Activated CD8-positive, alpha-beta memory T cell treated with anti-CD3 and anti-CD28 coated beads for 36 hours (primary cell): ENCODE measurements around the gene TMEM238L. TPM values are rescaled to one million over a fixed set of nuclear protein-coding genes. Genes with fewer than 3 reads are reported as not detected.

Experiments
- CTCF ChIA-PET: fragments of 350-600 bp; sonication (Branson Sonifier 250); formaldehyde crosslinking; loops from one replicate; lab custom pipeline; 2021; ENCODE audit warnings: antibody characterized with exemption; lab: Charles Lee
- POLR2A ChIA-PET: fragments of 350-600 bp; sonication (Branson Sonifier 250); formaldehyde crosslinking; loops from one replicate; lab custom pipeline; 2021; ENCODE audit warnings: antibody characterized with exemption; lab: Charles Lee
- total RNA-seq, 2 experiments: library from RNA; stranded (reverse); gene quantifications; one replicate each; pipeline ENCODE4 v1.2.3, GENCODE V29; 2021

The TMEM238L gene
- total RNA-seq, 2 experiments from 2014 or later: not detected

DNA sequence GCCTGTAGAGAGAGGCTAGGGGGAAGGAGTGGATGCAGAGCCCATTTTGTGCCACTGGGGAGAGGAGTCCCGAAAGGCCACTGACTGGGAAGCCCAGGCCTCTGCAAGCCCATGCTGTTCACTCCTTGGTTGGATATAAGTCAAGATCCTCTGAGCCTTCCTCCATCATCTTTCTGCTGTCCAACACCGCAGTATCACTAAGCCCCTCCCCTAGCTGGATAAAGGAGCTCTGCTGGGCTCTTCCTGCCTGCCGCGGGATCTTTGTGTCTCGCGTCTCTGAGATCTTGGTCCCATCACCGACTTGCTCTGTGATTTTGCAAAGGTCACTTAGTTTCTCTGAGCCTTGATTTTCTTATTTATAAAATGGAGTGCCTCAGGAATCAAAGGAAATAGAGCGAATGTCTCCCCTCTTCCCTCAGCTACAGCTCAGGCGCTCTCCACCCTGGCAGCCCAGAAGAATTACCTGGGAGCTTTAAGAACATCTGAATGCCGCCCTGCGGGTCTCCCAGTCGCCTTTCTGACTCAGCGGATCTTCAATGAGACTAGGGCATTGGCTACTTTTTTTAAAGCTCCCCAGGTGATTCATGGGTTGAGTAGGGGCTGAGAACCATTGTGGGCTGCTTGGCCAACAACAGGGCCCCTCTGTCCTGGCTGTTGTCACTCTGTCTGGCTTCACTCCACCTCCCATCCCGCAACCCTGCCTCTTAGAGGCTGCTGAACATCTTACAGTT lies 48.9 kb downstream of the TMEM238L start:
- ChIA-PET POLR2A (no interaction called here), CTCF (no interaction called here)

DNA sequence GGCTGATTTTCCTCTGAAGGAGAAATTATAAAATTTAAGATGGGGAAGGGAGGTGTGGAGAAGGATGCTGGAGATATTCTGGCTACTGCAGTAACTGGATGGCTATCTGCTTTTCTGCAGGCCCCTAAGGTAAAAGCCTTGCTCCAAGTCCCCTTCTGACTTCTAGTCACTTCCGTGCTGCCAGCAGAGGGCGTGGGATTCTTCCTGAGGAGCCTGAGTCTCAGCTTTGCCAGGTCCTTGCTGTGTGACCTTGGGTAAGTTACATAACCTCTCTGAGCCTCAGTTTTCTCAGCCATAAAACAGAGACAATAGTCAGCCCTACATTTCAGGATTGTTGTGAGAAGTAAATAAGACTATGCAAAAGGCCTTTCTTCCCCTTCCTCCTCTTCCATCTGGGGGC lies 49.8 kb downstream of the TMEM238L start:
- ChIA-PET CTCF (no interaction called here), POLR2A (no interaction called here)

DNA sequence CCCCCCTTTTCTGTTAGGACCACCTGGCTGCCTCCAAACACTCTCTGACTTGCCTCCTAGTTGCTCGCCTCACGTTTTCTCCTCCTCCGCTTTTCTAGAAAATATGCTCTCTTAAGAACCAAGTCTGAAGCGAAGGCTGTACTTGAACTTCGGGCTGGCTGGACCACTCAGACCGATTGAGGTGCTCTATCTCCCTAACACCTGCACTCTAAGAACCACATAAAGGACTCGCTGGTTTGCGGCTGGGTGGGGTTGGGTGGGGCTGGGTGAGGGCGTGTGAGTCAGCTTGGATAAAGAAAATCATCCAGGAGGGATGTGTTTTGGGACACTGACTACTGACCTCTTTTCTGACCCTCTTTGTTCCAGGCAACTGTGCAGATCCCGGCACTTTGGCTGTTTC lies 51.2 kb downstream of the TMEM238L start:
- CTCF ChIA-PET: no interaction called here
- POLR2A ChIA-PET: no interaction called here

DNA sequence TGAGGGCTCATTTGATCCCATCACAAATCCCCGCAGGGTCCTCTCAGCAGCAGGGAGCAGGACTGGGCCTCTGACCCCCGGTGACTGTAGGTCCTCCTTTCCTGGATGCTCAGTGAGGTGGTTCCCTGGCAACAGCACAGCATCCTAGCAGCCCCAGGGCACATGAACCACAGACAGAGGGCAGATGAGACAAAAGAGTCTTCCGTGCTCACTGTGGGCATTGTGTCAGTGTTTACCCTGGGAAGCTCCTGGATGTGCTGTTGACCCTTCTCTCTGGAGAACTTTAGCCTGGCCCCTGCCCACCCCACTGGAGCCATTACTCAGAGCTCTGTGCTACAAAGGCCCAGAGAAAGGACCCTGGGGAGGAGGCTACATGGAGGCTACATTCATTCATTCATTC lies 52.3 kb downstream of the TMEM238L start:
- ChIA-PET POLR2A (no interaction called here), CTCF (no interaction called here)

DNA sequence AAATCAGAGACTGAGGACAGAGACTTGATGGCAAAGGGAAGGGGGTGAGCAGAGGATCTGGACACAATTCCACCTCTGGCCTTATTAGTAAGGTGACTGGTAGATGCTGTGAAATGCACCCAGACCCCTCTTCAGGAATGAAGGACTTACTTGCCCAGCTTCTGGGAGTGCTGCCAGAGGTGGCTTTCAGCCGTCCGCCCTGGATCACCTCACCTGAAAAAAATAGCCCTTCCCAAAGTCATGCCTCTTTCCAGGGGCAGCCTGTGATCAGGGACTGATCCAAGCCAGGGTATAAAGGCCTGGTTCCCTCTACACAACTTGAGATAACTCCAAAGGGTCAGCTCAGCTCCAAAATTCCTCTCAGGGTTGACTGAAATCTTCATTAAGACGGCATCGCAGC lies 53.7 kb downstream of the TMEM238L start:
- ChIA-PET CTCF (no interaction called here), POLR2A (no interaction called here)

DNA sequence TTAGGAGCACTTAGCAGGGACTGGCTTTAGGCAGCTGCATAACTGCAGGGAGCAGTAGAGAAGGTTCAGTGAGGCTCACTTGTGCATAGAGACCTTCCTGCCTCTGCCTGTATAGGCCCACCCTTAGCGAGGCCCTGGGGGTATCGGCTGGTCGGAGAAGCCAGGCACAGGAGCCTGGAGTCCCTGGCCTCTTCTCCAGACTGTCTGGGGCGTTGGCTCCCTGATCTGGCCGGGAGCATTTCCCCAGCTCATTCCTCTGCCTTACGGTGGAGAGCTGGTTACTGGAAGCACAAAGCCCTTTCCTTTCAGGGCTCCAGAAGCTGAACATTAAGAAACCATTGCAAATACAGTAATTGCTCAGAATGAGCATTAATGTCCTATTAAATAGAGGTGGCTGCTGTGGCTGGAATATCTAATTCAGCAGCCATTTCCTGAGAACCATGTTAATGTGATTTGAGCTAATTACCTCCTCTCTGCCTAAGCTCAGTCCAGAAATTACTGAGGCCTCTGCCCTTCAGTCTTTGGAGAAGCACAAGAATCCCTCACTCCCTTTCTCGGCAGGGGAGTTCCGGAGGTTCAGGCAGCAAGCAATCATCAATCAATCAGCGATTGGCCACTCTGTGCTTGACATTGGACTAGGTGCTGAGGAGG lies 55.2 kb downstream of the TMEM238L start:
- POLR2A ChIA-PET: no interaction called here
- CTCF ChIA-PET: no interaction called here

DNA sequence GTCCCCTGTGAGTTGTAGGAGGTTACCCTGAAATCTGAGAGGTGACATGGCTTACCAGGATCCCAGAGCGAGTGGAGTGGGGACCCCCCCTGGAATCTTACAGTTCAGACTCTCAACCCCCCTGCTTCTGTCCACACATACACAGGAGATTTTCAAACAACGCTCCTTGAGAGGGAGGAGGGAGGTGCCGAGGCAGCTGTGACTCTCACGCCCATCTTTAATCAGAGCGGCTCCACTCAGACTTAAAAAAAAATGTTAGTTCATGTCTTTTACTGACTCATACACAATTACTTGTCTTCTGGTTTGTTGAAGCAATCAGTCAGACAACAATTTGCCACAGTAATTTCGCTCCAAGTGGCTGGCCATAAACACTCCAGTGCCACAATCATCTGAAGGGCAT lies 58.7 kb downstream of the TMEM238L start:
- POLR2A ChIA-PET: no interaction called here
- CTCF ChIA-PET: no interaction called here

Other genes starting within 250 kb of the TMEM238L start
- gene MYH3, start 146.8 kb downstream of the TMEM238L start, total RNA-seq: 1 to 10 TPM; 3.4 to 3.5 TPM
- 10 to 100 TPM; 45.4 to 48.5 TPM for gene SCO1, start 106.6 kb downstream of the TMEM238L start, total RNA-seq
- gene ADPRM, start 106.5 kb downstream of the TMEM238L start, total RNA-seq: 1 to 10 TPM; 8.6 to 8.8 TPM
- gene TMEM220, start 74.1 kb downstream of the TMEM238L start, total RNA-seq: under 1 TPM; 0.44 to 0.90 TPM
- not detected for gene PIRT, start 34.0 kb upstream of the TMEM238L start, total RNA-seq